ACHN (cell line): ENCODE measurements around the gene CD81.
"Not testable (repeated sequence)": the region's sequence is repeated elsewhere in the genome, so short reads cannot be mapped to it uniquely, and the experiment has no call there.

Source experiments
- DNase-seq: peaks from one replicate; pipeline ENCODE4 v3.0.0-alpha.2; 2015
- in situ Hi-C: cut with HindIII; loops from 2 replicates; pipeline ENCODE4 v1.10.0; 2017; ENCODE audit warnings: low sequenced_read_pairs, low pct_ligation_motif_present, low pct_unique_long_range_greater_than_20kb

CD81 gene

DNA sequence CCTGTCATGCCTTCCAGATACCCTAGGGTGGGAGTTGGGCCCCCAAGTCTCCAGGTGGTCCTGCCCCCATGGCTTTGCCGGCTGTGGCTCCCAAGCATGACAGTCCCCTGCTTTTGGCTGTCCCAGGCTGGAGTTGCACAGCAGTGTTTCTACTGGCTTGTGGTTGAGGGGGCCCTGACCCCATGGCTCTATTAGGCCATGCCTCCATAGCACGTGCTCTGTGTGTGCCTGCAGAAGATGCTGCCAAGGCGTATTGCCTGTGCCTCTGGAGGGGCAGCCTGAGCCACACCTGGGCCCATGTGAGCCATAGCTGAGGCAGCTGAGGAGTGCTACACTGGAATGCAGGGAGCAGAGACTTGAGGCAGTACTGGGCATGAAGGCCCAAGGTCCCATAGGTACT lies 25.4 kb upstream of the CD81 start:
- no peak for DNase-seq
- in situ Hi-C loops: no loop called here

DNA sequence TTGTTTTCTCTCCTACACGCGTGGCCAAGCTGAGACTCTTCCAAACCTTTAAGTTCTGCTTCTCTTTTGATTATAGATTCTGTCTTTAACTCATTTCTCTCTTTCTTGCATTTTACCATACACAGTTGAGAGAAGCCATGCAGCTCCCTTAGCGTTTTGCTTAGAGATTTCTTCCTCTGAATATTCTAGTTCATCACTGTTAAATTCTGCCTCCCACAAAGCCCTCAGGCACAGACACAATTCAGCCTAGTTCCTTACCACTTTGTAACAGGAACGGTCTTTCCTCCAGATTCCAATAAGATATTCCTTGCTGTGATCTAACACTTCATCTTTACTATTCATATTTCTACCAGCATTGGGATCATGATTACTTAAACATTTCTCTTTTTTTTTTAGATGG lies 24.7 kb upstream of the CD81 start:
- DNase-seq: no peak
- in situ Hi-C loops: no loop called here

DNA sequence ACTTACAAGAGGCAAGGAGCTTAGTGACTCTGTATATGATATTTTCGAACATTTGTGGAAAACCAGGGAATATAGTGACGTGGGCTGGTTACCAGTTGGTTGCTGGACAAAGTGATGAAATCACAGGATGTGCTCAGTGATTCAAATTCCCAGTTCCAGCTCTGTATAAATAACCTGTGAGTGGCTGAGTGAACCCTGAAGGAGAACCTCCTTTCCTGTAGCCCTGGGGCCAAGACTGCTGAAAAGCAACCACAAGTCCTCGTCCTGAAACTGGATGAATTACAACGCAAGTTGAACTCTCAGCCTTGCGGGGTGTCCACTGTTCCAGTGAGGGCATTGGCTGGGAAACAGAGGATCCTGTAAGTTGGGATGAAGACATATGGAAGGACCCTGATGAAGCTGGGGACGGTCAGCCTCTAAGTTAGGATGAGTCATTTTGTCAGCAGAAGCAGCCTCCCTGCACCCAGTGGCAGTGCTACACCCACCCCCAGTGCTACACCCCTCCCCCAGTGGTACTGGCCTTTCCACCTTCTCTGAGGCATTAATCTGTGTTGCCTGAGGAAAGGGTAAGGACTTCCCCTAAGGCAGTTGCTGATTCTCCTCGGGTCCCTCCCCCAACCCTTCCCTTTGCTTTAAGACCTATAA lies 22.0 kb upstream of the CD81 start:
- DNase-seq: no peak
- in situ Hi-C loops: no loop called here

DNA sequence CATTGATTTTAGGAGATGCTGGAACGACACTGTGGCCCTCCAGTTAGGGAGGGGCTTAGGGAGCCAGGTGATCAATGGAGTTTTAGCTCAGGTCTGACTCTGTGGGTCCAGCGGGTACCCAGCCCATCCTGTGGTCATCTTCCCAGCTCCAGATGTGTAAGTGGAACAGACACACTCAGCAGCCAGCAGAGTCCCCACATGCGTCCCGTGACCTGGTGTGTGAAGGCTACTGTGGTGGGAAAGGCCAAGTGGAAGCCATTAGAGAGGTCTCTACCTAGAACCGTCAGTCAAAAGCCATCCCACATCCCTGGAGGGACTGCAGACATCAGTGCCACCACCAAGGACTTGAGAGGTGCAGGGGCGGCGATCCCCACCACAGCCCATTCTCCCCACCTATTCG lies 19.9 kb upstream of the CD81 start:
- in situ Hi-C loops: no loop called here
- no peak for DNase-seq

DNA sequence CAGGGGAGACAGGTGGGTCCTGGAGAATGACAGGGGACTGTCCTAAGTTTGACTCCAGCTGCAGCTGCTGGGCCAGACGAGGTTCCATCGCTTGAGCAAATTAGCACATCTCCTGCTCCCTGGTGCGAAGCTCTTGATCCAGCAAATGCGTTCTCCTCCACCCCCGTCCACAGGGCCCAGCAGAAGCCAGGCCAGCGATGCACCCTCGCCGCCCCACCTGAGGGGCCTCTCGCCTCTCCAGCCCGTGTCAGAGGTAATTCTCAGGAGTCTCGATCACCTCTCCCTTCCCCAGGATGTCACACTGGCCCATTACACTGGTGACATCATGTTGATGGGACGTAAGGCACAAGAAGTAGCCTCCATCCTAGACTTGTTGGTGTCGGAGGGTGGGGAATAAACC lies 19.5 kb upstream of the CD81 start:
- DNase-seq, in situ Hi-C loops: not testable (repeated sequence)

DNA sequence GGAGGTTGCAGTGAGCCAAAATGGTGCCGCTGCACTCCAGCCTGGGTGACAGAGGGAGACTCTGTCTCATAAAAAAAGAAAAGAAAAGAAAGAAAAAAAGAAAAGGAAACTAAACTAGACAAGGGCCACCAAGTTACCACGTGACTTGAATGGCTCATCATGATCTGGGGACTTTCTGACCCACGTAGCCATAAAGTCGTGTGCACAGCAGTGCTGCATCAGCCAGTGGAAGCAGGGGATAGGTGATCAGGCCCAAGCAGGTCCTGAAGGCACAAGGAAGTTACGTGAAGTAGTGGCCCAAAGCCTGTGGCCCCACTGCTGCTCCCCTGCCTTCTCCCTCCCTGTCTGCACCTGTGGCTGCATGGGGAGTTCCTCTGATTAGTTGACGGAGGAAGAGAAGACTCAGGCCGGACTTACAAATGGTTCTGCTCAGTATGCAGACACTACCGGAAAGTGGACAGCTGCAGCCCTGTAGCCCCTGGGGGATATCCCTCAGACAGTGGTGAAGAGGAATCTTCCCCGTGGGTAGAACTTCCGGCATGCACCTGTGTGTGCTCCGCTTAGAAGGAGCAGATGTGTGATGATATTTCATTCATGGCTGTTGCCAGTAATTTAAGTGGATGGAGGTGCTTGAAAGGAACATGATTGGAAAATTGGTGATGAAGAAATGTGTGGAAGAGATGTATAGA lies 18.2 kb upstream of the CD81 start:
- in situ Hi-C loops: no loop called here
- DNase-seq: no peak

DNA sequence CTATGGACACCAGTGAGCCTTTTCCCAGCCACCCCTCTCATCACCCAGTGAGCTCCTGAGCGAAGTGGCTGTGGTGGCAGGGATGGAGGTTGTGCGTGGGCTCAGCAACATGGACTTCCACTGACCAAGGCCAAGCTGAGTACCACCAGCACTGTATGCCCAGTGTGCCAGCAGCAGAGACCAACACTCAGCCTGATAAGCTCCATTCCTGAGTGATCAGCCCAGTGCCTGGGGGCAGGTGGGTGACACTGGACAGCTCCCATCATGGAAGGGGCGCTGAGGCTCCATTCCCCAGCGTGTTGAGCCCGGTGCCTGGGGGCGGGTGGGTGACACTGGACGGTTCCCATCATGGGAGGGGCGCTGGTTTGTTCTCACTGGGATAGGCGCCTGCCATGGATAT lies 17.6 kb upstream of the CD81 start:
- in situ Hi-C loops: no loop called here
- DNase-seq: no peak

DNA sequence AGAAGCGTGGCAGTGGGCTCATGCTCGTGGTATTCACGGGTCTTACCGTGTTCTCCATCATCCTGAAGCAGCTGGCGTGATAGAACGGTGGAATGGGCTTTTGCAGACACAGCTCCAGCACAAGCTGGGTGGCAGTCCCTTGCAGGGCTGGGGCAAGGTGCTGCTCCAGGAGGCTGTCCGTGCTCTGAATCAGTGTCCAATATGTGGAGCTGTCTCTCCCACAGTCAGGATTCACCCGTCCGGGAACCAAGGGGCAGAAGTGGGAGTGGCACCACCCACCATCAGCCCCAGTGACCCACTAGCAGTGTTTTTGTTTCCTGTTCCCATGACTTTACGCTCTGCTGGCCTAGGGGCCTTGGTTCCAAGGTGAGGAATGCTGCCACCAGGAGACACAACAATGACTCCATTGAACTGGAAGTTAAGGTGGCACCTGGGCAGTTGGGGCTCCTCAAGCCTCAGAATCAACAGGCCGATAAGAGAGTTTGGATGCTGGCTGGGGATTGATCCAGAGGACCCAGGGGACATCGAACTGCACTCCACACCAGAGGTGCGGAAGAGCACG lies 16.9 kb upstream of the CD81 start:
- no peak for DNase-seq
- in situ Hi-C loops: no loop called here

DNA sequence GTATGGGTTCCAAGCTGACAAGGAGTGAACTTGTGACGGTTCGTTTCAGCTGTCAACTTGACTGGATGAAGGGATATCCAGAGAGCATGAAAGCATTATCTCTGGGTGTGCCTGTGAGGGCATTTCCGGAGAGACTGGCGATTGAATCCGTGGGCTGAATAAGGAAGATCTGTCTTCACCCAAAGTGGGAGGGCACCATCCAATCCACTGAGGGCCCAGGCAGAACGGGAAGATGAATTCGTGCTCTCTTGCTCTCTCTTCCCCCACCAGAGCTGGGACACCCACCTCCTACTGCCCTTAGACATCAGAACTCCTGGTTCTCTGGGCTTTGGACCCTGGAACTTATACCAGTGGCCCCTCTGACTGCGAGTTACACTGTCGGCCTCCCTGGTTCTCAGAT lies 15.5 kb upstream of the CD81 start:
- no peak for DNase-seq
- in situ Hi-C loops: no loop called here

DNA sequence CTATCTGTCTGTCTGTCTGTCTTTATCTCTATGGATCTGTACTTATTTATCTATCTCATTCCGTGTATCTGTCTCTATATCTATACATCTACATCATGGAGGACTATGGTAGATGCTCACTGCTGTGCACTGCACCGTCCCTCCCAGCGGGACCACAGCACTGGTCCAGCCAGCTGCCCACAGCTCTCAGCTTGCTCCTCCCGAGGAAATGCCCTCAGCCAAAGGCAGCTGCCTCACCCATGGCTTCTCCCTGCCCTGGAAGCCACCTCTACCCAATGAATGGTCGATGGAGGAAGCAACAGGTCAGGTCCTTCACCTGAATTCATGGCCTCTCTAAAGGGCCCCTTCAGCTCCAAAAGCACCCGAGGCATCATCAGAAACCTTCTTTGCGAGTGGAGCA lies 14.7 kb upstream of the CD81 start:
- no peak for DNase-seq
- in situ Hi-C loops: no loop called here

DNA sequence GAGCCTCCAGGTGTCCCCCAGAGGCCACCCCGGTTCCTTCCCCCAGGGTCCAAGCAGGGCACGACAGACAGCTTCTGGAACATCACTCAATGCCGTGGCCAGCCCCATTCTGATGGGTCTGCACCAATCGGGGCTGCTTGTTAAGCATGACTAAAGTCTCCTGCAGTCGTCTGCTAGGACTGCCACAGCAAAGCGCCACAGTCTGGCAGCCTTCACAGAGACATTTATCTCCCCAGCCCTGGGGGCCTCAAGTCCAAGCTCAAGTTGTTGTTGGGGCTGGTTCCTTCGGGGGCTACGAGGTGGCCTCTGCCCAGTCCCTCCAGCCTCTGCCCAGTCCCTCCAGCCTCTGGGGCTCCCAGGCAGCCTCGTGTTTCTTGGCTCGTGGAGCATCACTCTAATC lies 14.0 kb upstream of the CD81 start:
- no peak for DNase-seq
- in situ Hi-C loops: no loop called here

DNA sequence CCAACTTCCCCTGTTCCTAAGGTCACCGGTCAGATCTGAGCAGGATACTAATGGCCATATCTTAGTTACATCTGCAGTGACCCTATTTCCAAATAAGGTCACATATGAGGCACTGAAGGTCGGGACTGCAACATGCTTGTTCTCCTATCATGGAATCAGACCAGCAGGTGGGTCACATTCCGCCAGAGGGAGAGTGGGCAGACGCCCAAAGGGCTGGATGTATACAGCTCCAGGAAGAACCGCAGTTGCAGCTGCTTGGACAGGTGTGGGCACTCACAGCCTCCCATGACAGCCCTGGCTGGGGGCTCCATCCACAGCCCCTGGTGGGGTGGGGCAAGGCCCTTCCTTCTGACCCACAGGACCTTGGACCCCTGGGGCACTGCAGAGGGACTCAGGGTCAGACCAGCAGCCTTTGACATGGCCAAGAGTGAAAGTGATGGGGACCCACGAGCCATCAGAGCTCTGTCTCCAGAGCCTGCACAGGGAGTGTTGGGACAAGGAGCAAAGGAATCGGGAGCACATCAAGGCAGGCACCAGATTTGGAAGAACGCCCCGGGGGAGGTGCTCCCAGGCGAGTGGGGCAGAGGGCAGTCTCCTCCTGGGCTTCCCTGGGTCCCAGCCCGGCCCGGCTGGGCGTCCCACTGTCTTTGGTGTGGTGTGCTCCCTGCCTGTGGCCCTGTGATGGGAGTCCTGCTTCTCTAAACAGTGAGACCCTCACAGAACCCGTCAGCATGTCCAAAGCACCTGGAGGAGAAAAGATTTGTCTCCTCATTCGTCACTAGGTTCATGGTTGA lies 13.3 kb upstream of the CD81 start:
- in situ Hi-C loops: no loop called here
- DNase-seq: no peak

DNA sequence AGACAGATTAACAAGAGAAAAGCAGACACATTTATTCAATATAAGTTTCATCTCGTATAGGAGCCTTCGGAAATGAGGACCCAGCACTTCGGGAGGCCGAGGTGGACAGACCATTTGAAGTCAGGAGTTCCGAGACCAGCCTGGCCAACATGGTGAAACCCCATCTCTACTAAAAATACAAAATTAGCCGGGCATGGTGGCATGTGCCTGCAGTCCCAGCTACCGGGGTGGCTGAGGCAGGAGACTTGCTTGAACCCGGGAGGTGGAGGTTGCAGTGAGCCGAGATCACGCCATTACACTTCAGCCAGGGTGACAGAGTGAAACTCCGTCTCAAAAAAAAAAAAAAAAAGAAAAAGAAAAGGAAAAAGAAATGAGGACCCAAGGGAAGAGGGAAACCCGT lies 12.7 kb upstream of the CD81 start:
- DNase-seq, in situ Hi-C loops: not testable (repeated sequence)

DNA sequence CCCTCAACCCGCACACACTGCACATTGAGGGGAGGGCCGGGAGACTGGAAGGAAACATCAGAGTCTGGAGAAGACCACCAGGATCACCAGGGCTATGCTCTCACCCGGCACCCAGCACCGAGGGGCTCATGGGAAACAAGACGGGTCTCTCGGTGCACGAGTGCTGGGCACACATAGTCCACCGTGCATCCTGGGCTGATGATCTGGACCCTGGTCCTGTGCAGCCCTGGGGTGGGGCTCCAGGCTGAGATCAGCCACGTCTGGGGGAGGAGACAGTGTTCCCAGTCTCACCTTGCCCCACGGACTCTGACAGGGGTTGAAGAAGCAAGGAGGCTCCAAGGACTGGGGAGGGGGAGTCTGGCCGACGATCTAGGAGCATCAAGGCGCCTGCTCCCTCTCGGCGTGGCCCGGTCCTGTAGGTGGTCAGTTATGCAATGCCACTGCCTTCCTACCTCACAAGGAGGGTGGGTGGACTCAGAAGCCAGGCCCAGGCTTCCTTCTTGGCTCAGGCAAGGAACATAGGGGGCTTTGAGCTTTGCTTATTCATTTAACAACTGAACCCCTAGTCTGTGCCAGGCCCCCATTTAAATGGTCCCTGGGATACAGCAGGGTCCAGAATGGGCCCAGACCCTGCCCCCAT lies 11.4 kb upstream of the CD81 start:
- DNase-seq: no peak
- in situ Hi-C loops: no loop called here

DNA sequence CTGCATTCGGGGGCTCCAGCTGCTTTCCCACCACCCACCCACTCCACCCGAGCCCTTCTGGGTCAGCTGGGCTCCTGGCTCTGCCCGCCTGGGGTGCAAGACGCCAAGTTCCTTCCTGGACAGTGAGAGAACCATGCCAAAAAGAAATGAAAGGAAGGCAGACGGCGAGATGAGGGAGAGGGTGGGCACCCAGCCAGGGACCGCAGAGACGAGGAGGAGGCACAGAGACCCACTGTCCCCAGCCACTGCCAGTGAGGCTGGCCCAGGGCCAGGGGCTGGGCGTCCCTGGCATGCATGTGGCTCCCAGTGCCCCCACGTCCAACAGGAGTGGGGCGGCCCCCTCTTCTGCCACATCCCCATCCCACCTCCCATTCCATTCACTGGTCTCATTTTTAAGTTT lies 10.8 kb upstream of the CD81 start:
- DNase-seq: no peak
- in situ Hi-C loops: no loop called here

DNA sequence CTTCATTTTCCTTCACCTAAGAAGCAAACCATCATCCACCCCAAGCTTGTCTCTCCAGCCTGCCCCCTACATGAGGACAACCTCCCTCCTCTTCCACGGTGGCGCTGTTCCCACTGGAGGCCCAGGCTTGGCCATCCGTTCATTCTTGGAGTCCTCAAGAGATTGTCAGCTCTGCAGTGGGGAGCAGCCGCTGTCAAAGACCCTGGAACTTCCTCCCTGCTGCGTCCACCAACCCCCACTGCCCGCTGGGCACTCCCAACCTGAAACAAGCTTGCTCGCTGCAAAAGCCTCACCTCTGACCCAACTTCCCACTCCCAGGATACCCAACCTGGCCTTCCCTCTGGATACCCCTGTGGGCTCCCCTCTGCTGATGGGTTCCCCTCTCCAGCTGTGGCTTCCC lies 10.4 kb upstream of the CD81 start:
- in situ Hi-C loops: no loop called here
- no peak for DNase-seq

DNA sequence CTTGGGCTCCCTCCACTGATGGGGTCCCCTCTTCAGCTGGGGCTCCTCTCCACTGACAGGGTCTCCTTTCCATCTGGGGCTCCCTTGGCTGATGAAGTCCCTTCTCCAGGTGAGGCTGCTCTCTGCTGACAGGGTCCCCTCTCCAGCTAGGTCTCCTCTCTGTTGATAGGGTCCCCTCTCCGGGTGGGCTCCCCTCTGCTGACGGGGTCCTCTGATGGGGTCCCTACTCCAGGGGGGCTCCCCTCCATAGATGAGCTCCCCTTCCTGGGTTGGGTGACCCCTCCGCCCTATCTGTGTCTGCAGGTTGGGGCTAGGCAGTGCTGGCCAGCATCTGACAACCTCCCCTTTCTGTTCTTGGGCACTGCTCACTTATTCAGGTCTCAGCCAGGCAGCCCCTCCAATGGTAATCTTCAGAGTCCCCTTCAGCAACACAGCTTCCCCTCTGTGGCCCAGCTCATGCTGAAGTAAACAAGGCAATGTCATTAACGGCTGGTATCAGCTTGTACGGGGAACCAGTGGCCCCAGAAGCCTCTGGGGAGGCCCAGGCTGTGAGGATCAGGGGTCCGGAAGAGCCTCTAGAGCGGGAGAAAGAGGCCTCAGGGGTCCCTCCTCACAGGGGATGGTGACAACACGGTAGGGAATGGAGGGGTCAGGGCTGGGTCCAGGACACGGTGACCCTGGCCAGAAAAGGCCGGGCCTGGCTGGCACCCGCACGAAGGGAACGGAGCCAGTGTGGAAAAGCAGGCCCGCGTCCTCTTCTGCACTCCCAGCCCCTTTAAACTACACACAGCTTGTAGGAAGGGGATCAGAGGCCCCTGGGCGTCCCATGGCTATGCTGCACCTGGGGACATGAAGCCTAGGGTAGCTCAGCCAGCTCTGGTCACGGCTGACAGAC lies 9.6 kb upstream of the CD81 start:
- in situ Hi-C loops: no loop called here
- DNase-seq: no peak

DNA sequence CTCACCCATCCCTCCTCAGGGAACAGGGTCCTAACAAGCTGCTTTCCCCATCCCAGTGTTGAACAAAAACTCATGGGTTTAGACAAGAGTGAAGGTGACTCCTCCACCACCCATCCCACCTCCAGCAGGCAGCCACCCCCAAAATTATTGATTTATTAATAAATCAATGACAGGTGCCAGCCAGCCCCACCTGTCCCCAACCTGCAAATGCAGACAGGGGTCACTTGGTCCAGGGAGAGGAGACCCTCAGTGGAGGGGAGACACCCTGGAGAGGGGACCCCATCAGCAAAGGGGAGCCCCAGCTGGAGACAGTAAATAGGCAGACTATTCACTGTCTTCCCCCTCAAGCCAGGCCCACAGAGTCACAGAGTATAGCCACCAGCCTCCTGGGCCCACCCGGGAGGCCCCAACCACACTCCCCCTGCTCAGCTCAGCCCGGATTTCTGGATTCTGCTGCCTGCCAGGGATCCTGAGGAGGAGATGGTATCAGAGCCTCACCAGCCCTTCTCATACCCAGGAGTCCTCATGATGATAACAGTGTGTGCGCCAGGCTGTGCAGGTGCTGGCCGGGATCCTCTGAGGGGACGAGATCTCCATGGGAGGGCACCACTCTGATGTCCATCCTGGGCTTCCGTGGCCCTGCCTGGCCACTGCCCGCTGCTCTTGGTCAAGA lies 8.8 kb upstream of the CD81 start:
- in situ Hi-C loops: no loop called here
- no peak for DNase-seq
